ENCODE measurements around the gene TPM1. TPM values are rescaled to one million over a fixed set of nuclear protein-coding genes. Genes with fewer than 3 reads are reported as not detected.

The TPM1 gene
- total and polyA plus RNA-seq, 10 of the 15 experiments (the other 5 are each of a cell fraction or from before 2014, with no cell fraction given): 0.43 to 10.0 (median 2.4) TPM

- intact Hi-C loops (cut with micrococcal nuclease; ENCODE audit: unreplicated experiment): no loop called here
- ChIA-PET SMC1A (ENCODE audit: uncharacterized antibody, unreplicated experiment) (interaction anchor here (1.0 to 1.5 kb wide), 4 partner anchors 8 to 197 kb away, joined by 3 to 5 read pairs (median 4); no protein-coding TSS in a partner anchor), CTCF (interaction anchor here (4.6 kb wide), 1 partner anchor 39 kb away, joined by 35 read pairs; no protein-coding TSS in a partner anchor), RAD21 (ENCODE audit: unreplicated experiment) (no interaction called here), POLR2A (no interaction called here)
- Histone ChIP-seq H3K4me3 (no peak overlapping the region), H4K20me1 (ENCODE audit: control insufficient read depth, insufficient read depth) (no peaks in the 10 kb centered on the region), H3K4me1 (ENCODE audit: control insufficient read depth, insufficient read depth, low read length) (no peaks in the 10 kb centered on the region), H3K27me3 (replicated peaks in 1 of 2; ENCODE audit: control insufficient read depth in 2 of 2, insufficient read depth in 2 of 2, low read length in 1 of 2) (no peaks in the 10 kb centered on the region; a peak in 1 of 4 replicates), H3K36me3 (ENCODE audit: control insufficient read depth in 2 of 2, insufficient read depth in 2 of 2, low read length in 1 of 2) (no peaks in the 10 kb centered on the region), H3K79me2 (ENCODE audit: control insufficient read depth, insufficient read depth, low read length) (no peaks in the 10 kb centered on the region), H3K4me2 (ENCODE audit: control insufficient read depth, insufficient read depth) (no peak overlapping the region), H2AFZ (ENCODE audit: control insufficient read depth, low read depth, low read length) (no peak overlapping the region), H3K27ac (ENCODE audit: control insufficient read depth, insufficient read depth) (no peak overlapping the region), H3K9ac (ENCODE audit: control insufficient read depth, insufficient read depth, low read length) (no peak overlapping the region), H3K9me3 (replicated peaks; ENCODE audit: control insufficient read depth, insufficient read depth, low read length) (no peaks in the 10 kb centered on the region)
- in situ Hi-C loops (cut with MboI): loop anchor here (10.0 kb wide), 1 partner anchor 311 kb away; no protein-coding TSS in a partner anchor
- no peak for TF ChIP-seq TCF3 (IDR thresholded peaks at IDR 0.05; ENCODE audit: borderline replicate concordance, insufficient read depth, low read depth, low read length)
- TF ChIP-seq, protein P1, sequence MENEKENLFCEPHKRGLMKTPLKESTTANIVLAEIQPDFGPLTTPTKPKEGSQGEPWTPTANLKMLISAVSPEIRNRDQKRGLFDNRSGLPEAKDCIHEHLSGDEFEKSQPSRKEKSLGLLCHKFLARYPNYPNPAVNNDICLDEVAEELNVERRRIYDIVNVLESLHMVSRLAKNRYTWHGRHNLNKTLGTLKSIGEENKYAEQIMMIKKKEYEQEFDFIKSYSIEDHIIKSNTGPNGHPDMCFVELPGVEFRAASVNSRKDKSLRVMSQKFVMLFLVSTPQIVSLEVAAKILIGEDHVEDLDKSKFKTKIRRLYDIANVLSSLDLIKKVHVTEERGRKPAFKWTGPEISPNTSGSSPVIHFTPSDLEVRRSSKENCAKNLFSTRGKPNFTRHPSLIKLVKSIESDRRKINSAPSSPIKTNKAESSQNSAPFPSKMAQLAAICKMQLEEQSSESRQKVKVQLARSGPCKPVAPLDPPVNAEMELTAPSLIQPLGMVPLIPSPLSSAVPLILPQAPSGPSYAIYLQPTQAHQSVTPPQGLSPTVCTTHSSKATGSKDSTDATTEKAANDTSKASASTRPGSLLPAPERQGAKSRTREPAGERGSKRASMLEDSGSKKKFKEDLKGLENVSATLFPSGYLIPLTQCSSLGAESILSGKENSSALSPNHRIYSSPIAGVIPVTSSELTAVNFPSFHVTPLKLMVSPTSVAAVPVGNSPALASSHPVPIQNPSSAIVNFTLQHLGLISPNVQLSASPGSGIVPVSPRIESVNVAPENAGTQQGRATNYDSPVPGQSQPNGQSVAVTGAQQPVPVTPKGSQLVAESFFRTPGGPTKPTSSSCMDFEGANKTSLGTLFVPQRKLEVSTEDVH (IDR thresholded peaks at IDR 0.05; ENCODE audit: low read depth, partially characterized antibody): no peak
- no peak for TF ChIP-seq CBX5 (IDR thresholded peaks at IDR 0.05; ENCODE audit: low read depth)
- TF ChIP-seq SMAD5 (IDR thresholded peaks at IDR 0.05; ENCODE audit: low read depth): no peak
- TF ChIP-seq RFX5 (IDR thresholded peaks at IDR 0.05; ENCODE audit: low read depth, low read length): no peak
- no peak for TF ChIP-seq RBBP5 (conservative IDR thresholded peaks at IDR 0.05)
- no peak for TF ChIP-seq SMARCA5 (IDR thresholded peaks at IDR 0.05)
- no peak for TF ChIP-seq KAT2A (conservative IDR thresholded peaks at IDR 0.05; ENCODE audit: control insufficient read depth, low read depth, low read length)
- TF ChIP-seq, protein P2, sequence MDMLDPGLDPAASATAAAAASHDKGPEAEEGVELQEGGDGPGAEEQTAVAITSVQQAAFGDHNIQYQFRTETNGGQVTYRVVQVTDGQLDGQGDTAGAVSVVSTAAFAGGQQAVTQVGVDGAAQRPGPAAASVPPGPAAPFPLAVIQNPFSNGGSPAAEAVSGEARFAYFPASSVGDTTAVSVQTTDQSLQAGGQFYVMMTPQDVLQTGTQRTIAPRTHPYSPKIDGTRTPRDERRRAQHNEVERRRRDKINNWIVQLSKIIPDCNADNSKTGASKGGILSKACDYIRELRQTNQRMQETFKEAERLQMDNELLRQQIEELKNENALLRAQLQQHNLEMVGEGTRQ (IDR thresholded peaks at IDR 0.05; ENCODE audit: borderline replicate concordance, low read depth, low read length): no peak
- TF ChIP-seq CHD1 (IDR thresholded peaks at IDR 0.05; ENCODE audit: low read depth, low read length): no peak
- no peak for TF ChIP-seq CREB1 (IDR thresholded peaks at IDR 0.05; ENCODE audit: low read depth)
- TF ChIP-seq, protein P3, sequence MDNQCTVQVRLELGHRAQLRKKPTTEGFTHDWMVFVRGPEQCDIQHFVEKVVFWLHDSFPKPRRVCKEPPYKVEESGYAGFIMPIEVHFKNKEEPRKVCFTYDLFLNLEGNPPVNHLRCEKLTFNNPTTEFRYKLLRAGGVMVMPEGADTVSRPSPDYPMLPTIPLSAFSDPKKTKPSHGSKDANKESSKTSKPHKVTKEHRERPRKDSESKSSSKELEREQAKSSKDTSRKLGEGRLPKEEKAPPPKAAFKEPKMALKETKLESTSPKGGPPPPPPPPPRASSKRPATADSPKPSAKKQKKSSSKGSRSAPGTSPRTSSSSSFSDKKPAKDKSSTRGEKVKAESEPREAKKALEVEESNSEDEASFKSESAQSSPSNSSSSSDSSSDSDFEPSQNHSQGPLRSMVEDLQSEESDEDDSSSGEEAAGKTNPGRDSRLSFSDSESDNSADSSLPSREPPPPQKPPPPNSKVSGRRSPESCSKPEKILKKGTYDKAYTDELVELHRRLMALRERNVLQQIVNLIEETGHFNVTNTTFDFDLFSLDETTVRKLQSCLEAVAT (IDR thresholded peaks at IDR 0.05): no peak
- no peak for TF ChIP-seq NRF1 (conservative IDR thresholded peaks at IDR 0.05; ENCODE audit: low read depth, low read length)
- no peak for TF ChIP-seq KLF5 (IDR thresholded peaks at IDR 0.05; ENCODE audit: partially characterized antibody)
- TF ChIP-seq BMI1 (IDR thresholded peaks at IDR 0.05; ENCODE audit: borderline replicate concordance): no peak
- no peak for TF ChIP-seq MXI1 (IDR thresholded peaks at IDR 0.05; ENCODE audit: low read depth, low read length)
- ATAC-seq (no peak), DNase-seq (ENCODE audit: low read depth, low spot score) (no peak), FAIRE-seq (no peak)
- no TSS peak for BruUV-seq (replicated peaks)
- 44% methylated on average over 4 of the region's 4 CpGs for WGBS (ENCODE audit: insufficient coverage, insufficient replicate concordance, low lambda C conversion rate, missing lambda C conversion rate)
These were observed 43.7 kb downstream of the TPM1 start for GRCh38 chr15:63086271-63086670.

Measured in GM12878 (cell line).